Liver (tissue), 3 donors: ENCODE measurements around the gene DNAH2.

Experiments used
- EGR1 ChIP-seq, 2 donors: IDR thresholded peaks; 2 replicates each; pipeline ENCODE4 v1.6.1; 2016 to 2018; ENCODE audit warnings: antibody characterized with exemption in 2 of 2, low read depth in 2 of 2
- FOXA1 ChIP-seq: IDR thresholded peaks from 2 replicates; pipeline ENCODE4 v1.6.1; 2016; ENCODE audit warnings: antibody characterized with exemption
- FOXA2 ChIP-seq: IDR thresholded peaks from 2 replicates; pipeline ENCODE4 v1.6.1; 2016; ENCODE audit warnings: antibody characterized with exemption
- GABPA ChIP-seq, 2 donors: IDR thresholded peaks in 1 of 2; conservative IDR thresholded peaks in 1 of 2; 2 replicates each; pipeline ENCODE4 v1.6.1; 2016; ENCODE audit warnings: antibody characterized with exemption in 2 of 2, mild to moderate bottlenecking in 1 of 2, moderate library complexity in 1 of 2
- HNF4A ChIP-seq, 2 donors: conservative IDR thresholded peaks; 2 replicates each; pipeline ENCODE4 v1.6.1; 2016; ENCODE audit warnings: antibody characterized with exemption in 2 of 2, mild to moderate bottlenecking in 2 of 2
- JUND ChIP-seq, 2 donors: IDR thresholded peaks; 2 replicates each; pipeline ENCODE4 v1.6.1; 2016; ENCODE audit warnings: antibody characterized with exemption in 2 of 2
- RAD21 ChIP-seq, 2 donors: IDR thresholded peaks; 2 replicates each; pipeline ENCODE4 v1.6.1; 2016; ENCODE audit warnings: antibody characterized with exemption in 2 of 2, mild to moderate bottlenecking in 2 of 2
- SP1 ChIP-seq: IDR thresholded peaks from 2 replicates; pipeline ENCODE4 v1.6.1; 2018; ENCODE audit warnings: antibody characterized with exemption, mild to moderate bottlenecking
- TAF1 ChIP-seq: conservative IDR thresholded peaks from 2 replicates; pipeline ENCODE4 v1.6.1; 2016; ENCODE audit warnings: antibody characterized with exemption, mild to moderate bottlenecking
- TF ChIP-seq, protein P1 (sequence below): fragments of 150-350 bp; IDR thresholded peaks from 2 replicates; pipeline ENCODE4 v1.5.1; 2017; ENCODE audit warnings: improper control_type of control experiment, low read depth, low read length; ENCODE audit not compliant: missing input control
- TF ChIP-seq, protein P2 (sequence below): IDR thresholded peaks from 2 replicates; pipeline ENCODE4 v1.6.1; 2016; ENCODE audit warnings: antibody characterized with exemption
- TF ChIP-seq, protein P3 (sequence below): IDR thresholded peaks from 2 replicates; pipeline ENCODE4 v1.6.1; 2016; ENCODE audit warnings: antibody characterized with exemption
- TF ChIP-seq, protein P4 (sequence below): IDR thresholded peaks from 2 replicates; pipeline ENCODE4 v1.6.1; 2016; ENCODE audit warnings: antibody characterized with exemption
- TF ChIP-seq, protein P5 (sequence below): IDR thresholded peaks from 2 replicates; pipeline ENCODE4 v1.6.1; 2016; ENCODE audit warnings: antibody characterized with exemption, mild to moderate bottlenecking
- donor health status: healthy.
- donor health status: healthy.

DNA sequence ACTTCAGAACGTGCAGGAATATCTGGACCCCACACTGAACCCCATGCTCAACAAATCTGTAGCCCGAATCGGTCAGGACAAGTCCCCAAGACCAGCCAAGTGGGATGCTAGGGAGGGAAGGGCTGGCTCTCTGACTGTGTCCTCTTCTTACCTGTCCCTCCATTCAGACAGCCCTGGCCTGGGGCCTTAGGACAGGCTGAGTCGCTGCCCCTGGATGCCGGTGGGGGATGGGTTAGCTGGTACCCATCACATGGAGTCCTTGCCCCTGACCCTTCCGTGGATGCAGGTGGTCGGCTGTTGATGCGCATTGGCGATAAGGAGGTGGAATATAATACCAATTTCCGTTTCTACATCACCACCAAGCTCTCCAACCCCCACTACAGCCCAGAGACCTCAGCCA, 100.5 kb downstream of the DNAH2 start:
- TF ChIP-seq, protein P1, sequence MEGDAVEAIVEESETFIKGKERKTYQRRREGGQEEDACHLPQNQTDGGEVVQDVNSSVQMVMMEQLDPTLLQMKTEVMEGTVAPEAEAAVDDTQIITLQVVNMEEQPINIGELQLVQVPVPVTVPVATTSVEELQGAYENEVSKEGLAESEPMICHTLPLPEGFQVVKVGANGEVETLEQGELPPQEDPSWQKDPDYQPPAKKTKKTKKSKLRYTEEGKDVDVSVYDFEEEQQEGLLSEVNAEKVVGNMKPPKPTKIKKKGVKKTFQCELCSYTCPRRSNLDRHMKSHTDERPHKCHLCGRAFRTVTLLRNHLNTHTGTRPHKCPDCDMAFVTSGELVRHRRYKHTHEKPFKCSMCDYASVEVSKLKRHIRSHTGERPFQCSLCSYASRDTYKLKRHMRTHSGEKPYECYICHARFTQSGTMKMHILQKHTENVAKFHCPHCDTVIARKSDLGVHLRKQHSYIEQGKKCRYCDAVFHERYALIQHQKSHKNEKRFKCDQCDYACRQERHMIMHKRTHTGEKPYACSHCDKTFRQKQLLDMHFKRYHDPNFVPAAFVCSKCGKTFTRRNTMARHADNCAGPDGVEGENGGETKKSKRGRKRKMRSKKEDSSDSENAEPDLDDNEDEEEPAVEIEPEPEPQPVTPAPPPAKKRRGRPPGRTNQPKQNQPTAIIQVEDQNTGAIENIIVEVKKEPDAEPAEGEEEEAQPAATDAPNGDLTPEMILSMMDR: no peak
- TF ChIP-seq, protein P2, sequence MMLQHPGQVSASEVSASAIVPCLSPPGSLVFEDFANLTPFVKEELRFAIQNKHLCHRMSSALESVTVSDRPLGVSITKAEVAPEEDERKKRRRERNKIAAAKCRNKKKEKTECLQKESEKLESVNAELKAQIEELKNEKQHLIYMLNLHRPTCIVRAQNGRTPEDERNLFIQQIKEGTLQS: no peak
- TF ChIP-seq SP1: no peak
- TF ChIP-seq, protein P3, sequence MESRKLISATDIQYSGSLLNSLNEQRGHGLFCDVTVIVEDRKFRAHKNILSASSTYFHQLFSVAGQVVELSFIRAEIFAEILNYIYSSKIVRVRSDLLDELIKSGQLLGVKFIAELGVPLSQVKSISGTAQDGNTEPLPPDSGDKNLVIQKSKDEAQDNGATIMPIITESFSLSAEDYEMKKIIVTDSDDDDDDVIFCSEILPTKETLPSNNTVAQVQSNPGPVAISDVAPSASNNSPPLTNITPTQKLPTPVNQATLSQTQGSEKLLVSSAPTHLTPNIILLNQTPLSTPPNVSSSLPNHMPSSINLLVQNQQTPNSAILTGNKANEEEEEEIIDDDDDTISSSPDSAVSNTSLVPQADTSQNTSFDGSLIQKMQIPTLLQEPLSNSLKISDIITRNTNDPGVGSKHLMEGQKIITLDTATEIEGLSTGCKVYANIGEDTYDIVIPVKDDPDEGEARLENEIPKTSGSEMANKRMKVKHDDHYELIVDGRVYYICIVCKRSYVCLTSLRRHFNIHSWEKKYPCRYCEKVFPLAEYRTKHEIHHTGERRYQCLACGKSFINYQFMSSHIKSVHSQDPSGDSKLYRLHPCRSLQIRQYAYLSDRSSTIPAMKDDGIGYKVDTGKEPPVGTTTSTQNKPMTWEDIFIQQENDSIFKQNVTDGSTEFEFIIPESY: no peak
- TF ChIP-seq GABPA (IDR thresholded peaks at IDR 0.05 in 1 of 2, conservative IDR thresholded peaks at IDR 0.05 in 1 of 2): no peak
- TF ChIP-seq TAF1: no peak
- TF ChIP-seq, protein P4, sequence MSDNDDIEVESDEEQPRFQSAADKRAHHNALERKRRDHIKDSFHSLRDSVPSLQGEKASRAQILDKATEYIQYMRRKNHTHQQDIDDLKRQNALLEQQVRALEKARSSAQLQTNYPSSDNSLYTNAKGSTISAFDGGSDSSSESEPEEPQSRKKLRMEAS: no peak
- TF ChIP-seq RAD21 (IDR thresholded peaks at IDR 0.05): no peak
- no peak for TF ChIP-seq HNF4A (conservative IDR thresholded peaks at IDR 0.05)
- TF ChIP-seq FOXA1: no peak
- TF ChIP-seq, protein P5, sequence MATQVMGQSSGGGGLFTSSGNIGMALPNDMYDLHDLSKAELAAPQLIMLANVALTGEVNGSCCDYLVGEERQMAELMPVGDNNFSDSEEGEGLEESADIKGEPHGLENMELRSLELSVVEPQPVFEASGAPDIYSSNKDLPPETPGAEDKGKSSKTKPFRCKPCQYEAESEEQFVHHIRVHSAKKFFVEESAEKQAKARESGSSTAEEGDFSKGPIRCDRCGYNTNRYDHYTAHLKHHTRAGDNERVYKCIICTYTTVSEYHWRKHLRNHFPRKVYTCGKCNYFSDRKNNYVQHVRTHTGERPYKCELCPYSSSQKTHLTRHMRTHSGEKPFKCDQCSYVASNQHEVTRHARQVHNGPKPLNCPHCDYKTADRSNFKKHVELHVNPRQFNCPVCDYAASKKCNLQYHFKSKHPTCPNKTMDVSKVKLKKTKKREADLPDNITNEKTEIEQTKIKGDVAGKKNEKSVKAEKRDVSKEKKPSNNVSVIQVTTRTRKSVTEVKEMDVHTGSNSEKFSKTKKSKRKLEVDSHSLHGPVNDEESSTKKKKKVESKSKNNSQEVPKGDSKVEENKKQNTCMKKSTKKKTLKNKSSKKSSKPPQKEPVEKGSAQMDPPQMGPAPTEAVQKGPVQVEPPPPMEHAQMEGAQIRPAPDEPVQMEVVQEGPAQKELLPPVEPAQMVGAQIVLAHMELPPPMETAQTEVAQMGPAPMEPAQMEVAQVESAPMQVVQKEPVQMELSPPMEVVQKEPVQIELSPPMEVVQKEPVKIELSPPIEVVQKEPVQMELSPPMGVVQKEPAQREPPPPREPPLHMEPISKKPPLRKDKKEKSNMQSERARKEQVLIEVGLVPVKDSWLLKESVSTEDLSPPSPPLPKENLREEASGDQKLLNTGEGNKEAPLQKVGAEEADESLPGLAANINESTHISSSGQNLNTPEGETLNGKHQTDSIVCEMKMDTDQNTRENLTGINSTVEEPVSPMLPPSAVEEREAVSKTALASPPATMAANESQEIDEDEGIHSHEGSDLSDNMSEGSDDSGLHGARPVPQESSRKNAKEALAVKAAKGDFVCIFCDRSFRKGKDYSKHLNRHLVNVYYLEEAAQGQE: no peak
- TF ChIP-seq EGR1 (IDR thresholded peaks at IDR 0.05; ENCODE audit: low read depth in 2 of 2): no peak
- TF ChIP-seq JUND (IDR thresholded peaks at IDR 0.05): no peak
- TF ChIP-seq FOXA2: no peak
